AG10803 (cell line): ENCODE results near the gene IRF2BP2.
A peak's percentile ranks its signal among the peaks of the same experiment; 100 is the strongest.

Experiments
- DNase-seq: peaks from one replicate; pipeline ENCODE4 v3.0.0; 2010; ENCODE audit warnings: low read depth
- H3K4me3 ChIP-seq: 2 replicates; pipeline ENCODE4 v1.5.1; 2011; ENCODE audit warnings: mild to moderate bottlenecking, low read length, control low read depth
- TF ChIP-seq, protein P1 (sequence below): conservative IDR thresholded peaks from 2 replicates; pipeline ENCODE4 v1.5.1; 2011; ENCODE audit warnings: mild to moderate bottlenecking, low read length, control low read depth, inconsistent platforms

Gene IRF2BP2

DNA sequence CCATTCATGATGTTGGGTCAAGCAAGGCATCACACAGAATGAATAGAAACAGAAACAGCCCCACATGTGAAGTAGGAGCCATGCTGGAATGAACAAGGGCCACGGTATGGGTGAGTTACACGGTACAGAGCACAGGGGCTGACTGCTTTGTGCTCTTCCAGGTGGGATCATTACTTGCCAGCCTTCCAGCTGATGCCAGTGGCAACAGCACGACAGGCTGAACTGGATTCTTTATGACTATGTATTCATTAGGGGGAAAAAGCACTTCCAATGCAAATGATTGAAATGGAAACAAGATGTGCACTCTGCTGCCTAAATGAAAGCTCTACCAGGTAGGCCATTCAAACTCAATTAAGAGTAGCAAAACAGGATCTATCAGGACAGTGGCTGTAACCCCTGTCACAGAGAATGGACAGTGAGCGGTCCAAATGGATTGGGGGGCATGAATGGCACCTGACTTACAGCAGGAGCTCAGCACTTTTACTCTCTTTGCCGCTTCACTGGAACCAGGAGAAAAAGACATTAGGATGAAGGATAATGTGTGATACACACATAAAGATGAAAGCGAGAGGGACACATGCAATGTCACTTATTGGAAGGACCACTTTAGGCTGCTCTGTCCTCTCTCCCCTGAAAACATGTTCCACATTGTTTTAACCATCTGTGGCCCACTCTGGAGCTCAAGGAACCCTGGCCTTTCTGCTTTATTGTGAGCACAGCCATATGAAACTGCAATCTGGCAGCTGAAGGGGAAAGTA lies 23.4 kb upstream of the IRF2BP2 start:
- DNase-seq = no peak
- H3K4me3 ChIP-seq = no peak overlapping the region
- TF ChIP-seq, protein P1, sequence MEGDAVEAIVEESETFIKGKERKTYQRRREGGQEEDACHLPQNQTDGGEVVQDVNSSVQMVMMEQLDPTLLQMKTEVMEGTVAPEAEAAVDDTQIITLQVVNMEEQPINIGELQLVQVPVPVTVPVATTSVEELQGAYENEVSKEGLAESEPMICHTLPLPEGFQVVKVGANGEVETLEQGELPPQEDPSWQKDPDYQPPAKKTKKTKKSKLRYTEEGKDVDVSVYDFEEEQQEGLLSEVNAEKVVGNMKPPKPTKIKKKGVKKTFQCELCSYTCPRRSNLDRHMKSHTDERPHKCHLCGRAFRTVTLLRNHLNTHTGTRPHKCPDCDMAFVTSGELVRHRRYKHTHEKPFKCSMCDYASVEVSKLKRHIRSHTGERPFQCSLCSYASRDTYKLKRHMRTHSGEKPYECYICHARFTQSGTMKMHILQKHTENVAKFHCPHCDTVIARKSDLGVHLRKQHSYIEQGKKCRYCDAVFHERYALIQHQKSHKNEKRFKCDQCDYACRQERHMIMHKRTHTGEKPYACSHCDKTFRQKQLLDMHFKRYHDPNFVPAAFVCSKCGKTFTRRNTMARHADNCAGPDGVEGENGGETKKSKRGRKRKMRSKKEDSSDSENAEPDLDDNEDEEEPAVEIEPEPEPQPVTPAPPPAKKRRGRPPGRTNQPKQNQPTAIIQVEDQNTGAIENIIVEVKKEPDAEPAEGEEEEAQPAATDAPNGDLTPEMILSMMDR = no peak

DNA sequence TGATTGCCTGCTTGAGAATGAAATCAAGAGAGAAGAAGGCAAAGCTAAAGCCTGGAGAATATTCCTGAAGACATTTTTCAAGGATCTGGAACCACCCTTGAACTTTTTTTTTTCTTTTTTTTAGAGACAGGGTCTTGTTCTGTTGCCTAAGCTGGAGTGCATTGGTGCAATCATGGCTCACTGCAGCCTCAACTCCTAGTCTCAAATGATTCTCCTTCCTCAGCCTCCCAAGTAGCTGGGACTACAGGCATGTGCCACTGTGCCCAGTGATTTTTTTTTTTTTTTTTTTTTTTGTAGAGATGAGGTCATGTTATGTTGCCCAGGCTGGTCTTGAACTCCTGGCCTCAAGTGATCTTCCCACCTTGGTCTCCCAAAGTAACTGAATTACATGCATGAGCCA lies 22.2 kb upstream of the IRF2BP2 start:
- DNase-seq = no peak
- TF ChIP-seq, protein P1 = no peak
- no peak overlapping the region for H3K4me3 ChIP-seq

DNA sequence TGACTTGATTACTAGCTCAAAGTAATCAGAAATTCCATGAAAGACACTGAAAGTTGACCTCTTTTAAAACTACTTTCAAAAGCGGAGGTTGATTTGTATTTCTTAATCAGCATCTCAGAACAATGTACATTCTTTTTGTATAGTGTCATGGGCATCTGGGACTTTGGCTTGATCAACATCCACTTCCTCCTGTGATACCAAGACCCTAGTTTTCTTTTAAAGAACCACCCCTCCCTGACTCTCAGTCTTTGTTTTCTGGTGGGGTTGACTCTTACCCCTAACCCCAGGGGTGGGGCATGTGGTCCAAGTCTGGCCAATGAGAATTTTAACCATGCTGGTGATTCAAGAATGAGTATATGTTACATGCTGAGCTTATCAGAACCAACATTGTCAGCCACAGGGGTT lies 21.7 kb upstream of the IRF2BP2 start:
- H3K4me3 ChIP-seq = no peak overlapping the region
- DNase-seq = peak; percentile 79
- TF ChIP-seq, protein P1 = no peak

DNA sequence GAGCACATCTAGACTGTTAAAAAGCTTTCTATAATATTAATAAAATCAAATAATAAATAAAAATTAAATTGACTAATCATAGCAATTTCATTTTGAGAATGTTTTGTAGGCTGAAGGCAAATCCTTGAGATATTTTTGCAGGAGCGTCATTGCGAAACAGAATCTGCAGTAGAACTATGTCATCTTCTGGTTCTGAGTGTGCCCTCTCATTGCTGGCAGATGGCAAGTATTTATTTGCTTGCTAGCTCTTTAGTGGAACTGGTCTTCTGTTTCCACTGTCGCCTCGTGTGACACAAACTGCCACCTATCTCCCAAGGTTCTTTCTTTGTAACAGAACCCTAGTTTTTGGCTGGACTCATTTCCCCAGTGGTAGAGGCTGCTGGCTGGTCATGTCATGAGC lies 19.0 kb upstream of the IRF2BP2 start:
- TF ChIP-seq, protein P1 = no peak
- H3K4me3 ChIP-seq = no peak overlapping the region
- peak; percentile 31 for DNase-seq

DNA sequence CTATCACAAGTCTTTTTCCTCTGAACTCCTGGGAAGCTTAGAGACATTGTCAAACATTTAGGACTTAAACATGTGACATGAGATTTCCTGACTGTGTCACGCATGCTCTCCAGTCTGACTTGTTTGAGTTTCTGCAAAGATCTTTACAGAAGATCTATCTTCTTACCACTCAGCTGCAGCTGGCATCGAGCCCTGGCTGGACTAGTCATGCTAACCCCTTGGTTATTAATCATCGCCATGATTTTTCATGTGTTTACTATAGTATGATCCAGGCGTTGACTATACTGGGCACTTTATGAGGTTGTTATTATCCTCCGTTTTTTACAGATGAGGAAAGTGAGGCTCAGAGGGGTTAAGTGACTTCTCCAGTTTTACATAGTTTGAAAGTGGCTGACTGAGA lies 18.1 kb upstream of the IRF2BP2 start:
- TF ChIP-seq, protein P1 = no peak
- no peak overlapping the region for H3K4me3 ChIP-seq
- DNase-seq = peak; percentile 61

DNA sequence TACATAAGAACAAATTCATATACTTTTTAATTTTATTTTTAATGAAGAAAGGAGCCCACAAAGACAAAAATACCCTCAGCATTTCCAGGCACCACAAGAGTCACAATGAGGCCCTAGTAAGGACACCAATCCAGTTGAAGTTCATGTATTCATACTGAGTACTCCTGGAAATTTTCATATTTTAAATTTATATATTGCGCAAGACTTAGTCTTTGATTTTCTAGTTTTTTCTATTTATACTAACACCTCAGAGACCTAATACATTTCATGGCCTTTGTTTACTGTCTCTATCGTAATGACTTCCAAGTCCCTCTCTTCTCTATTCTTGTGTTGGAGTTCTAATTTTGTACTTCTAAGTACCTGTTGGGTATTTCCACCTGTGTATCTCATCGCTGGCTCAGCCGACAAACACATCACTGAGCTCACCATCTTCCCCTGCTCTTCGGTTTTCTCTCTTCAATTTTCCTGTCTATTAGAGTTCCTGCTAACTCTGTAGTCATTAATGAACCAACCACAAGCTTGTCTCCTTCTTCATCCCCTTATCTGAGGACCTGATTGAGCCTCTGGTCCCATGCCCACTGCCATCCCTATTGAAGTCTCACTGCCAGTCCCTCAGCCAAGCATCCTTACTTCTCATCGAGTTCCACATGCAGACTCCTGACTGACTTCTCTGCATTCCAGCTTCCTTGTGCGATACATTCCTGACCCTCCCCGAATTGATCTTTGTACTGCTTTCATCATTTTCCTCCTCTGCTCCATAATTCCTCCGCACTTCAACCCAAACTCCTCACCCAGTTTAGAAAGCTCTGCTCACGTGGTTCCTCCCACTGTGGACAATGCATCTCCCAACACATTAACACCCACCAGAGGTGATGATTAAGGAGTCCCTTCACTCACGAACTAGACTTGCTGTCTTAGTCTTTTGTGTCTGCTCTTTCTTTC lies 17.3 kb upstream of the IRF2BP2 start:
- no peak overlapping the region for H3K4me3 ChIP-seq
- no peak for DNase-seq
- TF ChIP-seq, protein P1 = no peak

DNA sequence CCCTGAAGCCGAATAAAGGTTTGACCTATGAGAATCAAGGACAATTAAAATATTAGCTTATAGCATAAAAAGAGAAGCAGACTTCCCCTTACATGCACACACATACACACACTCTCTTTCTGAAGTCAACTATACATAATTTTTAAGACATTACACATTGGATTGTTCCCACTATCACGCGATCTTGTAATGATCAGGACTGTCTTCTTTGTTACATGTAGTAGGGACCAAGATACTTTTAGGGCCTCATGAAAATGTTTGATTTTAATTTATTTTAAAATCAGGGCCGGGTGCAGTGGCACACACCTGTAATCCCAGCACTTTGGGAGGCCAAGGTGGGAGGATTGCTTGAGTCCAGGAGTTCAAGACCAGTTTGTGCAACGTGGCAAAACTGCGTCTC lies 16.4 kb upstream of the IRF2BP2 start:
- no peak overlapping the region for H3K4me3 ChIP-seq
- TF ChIP-seq, protein P1 = no peak
- no peak for DNase-seq
